DMS153 treated with DMSO at 0.1 percent for 48 hours (cell line): ENCODE data around the gene BCL2L15.

ENCODE experiments used
- DNase-seq: peaks from one replicate; lab custom pipeline; 2025; ENCODE audit not compliant: unreplicated experiment; lab: John Stamatoyannopoulos, UW

BCL2L15 gene

DNA sequence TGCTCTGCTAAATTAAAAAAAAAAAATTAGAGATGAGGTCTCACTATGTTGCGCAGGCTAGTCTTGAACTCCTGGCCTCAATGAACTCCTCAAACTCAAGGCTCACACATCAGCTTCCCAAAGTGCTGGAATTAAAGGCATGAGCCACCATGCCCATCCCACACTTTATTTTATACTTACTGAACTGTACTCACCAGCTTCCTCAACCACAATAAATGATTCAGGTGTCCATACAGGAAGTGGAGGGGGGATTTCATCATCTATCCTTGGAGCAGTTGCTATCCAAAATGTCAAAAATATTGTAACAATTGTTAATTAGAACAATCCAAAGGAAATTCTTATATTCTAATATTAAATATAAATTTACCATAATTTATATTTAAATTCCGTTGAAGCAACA lies 52.7 kb downstream of the BCL2L15 start:
- DNase-seq: no peak
